Suprapubic skin (tissue), 4 donors: ENCODE results near the gene VAT1. TPM values are rescaled to one million over a fixed set of nuclear protein-coding genes. Genes with fewer than 3 reads are reported as not detected.

Experiments used
- DNase-seq, 2 donors: peaks; one replicate each; pipeline ENCODE4 v3.0.0-alpha.2; 2019; ENCODE audit warnings: low spot score in 2 of 2
- H3K27ac ChIP-seq: fragments of 200-600 bp; sonication (generic); one replicate; pipeline ENCODE4 v1.5.1; 2019
- H3K27me3 ChIP-seq: fragments of 200-600 bp; sonication (generic); one replicate; pipeline ENCODE4 v1.5.1; 2019
- H3K36me3 ChIP-seq: fragments of 200-600 bp; sonication (generic); one replicate; pipeline ENCODE4 v1.5.1; 2019
- H3K4me1 ChIP-seq: fragments of 200-600 bp; sonication (generic); one replicate; pipeline ENCODE4 v1.5.1; 2019
- H3K4me3 ChIP-seq: fragments of 200-600 bp; sonication (generic); one replicate; pipeline ENCODE4 v1.5.1; 2019; ENCODE audit warnings: mild to moderate bottlenecking
- H3K9me3 ChIP-seq: fragments of 200-600 bp; sonication (generic); one replicate; pipeline ENCODE4 v1.5.1; 2019
- CTCF ChIP-seq, 2 donors: fragments of 200-600 bp in 1 of 2; fragments of 450-650 bp in 1 of 2; sonication (generic) in 1 of 2; IDR thresholded peaks; one replicate each; pipeline ENCODE4 v1.5.1; 2016 to 2019; ENCODE audit warnings: antibody characterized with exemption in 2 of 2, mild to moderate bottlenecking in 1 of 2, moderate library complexity in 1 of 2
- EP300 ChIP-seq: sonication (generic); formaldehyde crosslinking; IDR thresholded peaks from one replicate; pipeline ENCODE4 v1.6.1; 2017; ENCODE audit warnings: antibody characterized with exemption
- POLR2A ChIP-seq, 2 donors: fragments of 450-650 bp; IDR thresholded peaks; one replicate each; pipeline ENCODE4 v1.6.1; 2017; ENCODE audit warnings: antibody characterized with exemption in 2 of 2, mild to moderate bottlenecking in 2 of 2, moderate library complexity in 2 of 2
- POLR2AphosphoS5 ChIP-seq, 3 donors: sonication (generic); formaldehyde crosslinking; IDR thresholded peaks; one replicate each; pipeline ENCODE4 v1.6.1; 2017; ENCODE audit warnings: antibody characterized with exemption in 3 of 3
- WGBS: methylation state at CpG from one replicate; pipeline ENCODE4 v1.1.5; 2018; 5-methylcytosine and 5-hydroxymethylcytosine counted together
- total RNA-seq, 4 donors: library from RNA; depleted of rRNA; stranded (reverse); fragments of >200 nt; gene quantifications; one replicate each; pipeline ENCODE4 v1.1.0, GENCODE V29; 2016

The VAT1 gene
- 100 to 1,000 TPM; 125 to 234 (median 188) TPM for total RNA-seq

GRCh38 chr17:43021741-43022512 is at the start of gene VAT1:
Gene VAT1, minus strand, starts transcription at chr17:43022385. Its CDS starts 63 bp downstream, at chr17:43022322.
- TF ChIP-seq POLR2A (IDR thresholded peaks at IDR 0.05): peak in 1 of 2 donors; percentile 45
- no peak for TF ChIP-seq EP300
- H3K36me3 ChIP-seq: peaks cover 11% of the 10 kb centered on the region
- H3K27ac ChIP-seq: peak within 1 kb of the TSS; percentile 91
- 1% methylated on average over 54 of the region's 80 CpGs for WGBS
- H3K9me3 ChIP-seq: no peaks in the 10 kb centered on the region
- no peaks in the 10 kb centered on the region for H3K27me3 ChIP-seq
- peak within 1 kb of the TSS; percentile 95 for H3K4me3 ChIP-seq
- DNase-seq: peak in 1 of 2 donors; percentile 83
- peaks cover 56% of the 10 kb centered on the region for H3K4me1 ChIP-seq

- H3K27me3 ChIP-seq: no peaks in the 10 kb centered on the region
- WGBS: 90% methylated on average over 1 of the region's 1 CpG
- TF ChIP-seq CTCF (IDR thresholded peaks at IDR 0.05): no peak
- no peak for TF ChIP-seq EP300
- no peak for TF ChIP-seq POLR2A (IDR thresholded peaks at IDR 0.05)
- no peak for TF ChIP-seq POLR2AphosphoS5 (IDR thresholded peaks at IDR 0.05)
- H3K27ac ChIP-seq: no peak overlapping the region
- DNase-seq: no peak
- no peaks in the 10 kb centered on the region for H3K36me3 ChIP-seq
- H3K9me3 ChIP-seq: no peaks in the 10 kb centered on the region
- no peaks in the 10 kb centered on the region for H3K4me1 ChIP-seq
- no peak overlapping the region for H3K4me3 ChIP-seq
Observed at GRCh38 chr17:43070872-43071271, 48.7 kb upstream of the VAT1 start.

- Histone ChIP-seq H3K4me3 (no peak overlapping the region), H3K27me3 (no peaks in the 10 kb centered on the region), H3K9me3 (no peaks in the 10 kb centered on the region), H3K4me1 (no peaks in the 10 kb centered on the region), H3K36me3 (no peaks in the 10 kb centered on the region), H3K27ac (no peak overlapping the region)
- TF ChIP-seq CTCF (IDR thresholded peaks at IDR 0.05) (no peak), POLR2A (IDR thresholded peaks at IDR 0.05) (no peak), POLR2AphosphoS5 (IDR thresholded peaks at IDR 0.05) (no peak), EP300 (no peak)
- 42% methylated on average over 1 of the region's 1 CpG for WGBS
- no peak for DNase-seq
Observed at GRCh38 chr17:43070257-43070656, 48.1 kb upstream of the VAT1 start.

GRCh38 chr17:43069368-43069898 is 47.2 kb upstream of the VAT1 start:
- Histone ChIP-seq H3K27me3 (no peaks in the 10 kb centered on the region), H3K4me3 (no peak overlapping the region), H3K9me3 (no peaks in the 10 kb centered on the region), H3K36me3 (no peaks in the 10 kb centered on the region), H3K4me1 (no peaks in the 10 kb centered on the region), H3K27ac (no peak overlapping the region)
- no peak for DNase-seq
- 94% methylated on average over 3 of the region's 3 CpGs for WGBS
- no peak for TF ChIP-seq EP300
- TF ChIP-seq POLR2AphosphoS5 (IDR thresholded peaks at IDR 0.05): no peak
- TF ChIP-seq CTCF (IDR thresholded peaks at IDR 0.05): no peak
- TF ChIP-seq POLR2A (IDR thresholded peaks at IDR 0.05): no peak

GRCh38 chr17:43068570-43069367 is 46.6 kb upstream of the VAT1 start:
- DNase-seq: no peak
- 95% methylated on average over 6 of the region's 6 CpGs for WGBS
- Histone ChIP-seq H3K36me3 (no peaks in the 10 kb centered on the region), H3K27me3 (no peaks in the 10 kb centered on the region), H3K4me1 (no peaks in the 10 kb centered on the region), H3K27ac (no peak overlapping the region), H3K9me3 (no peaks in the 10 kb centered on the region), H3K4me3 (no peak overlapping the region)
- no peak for TF ChIP-seq POLR2AphosphoS5 (IDR thresholded peaks at IDR 0.05)
- TF ChIP-seq POLR2A (IDR thresholded peaks at IDR 0.05): no peak
- no peak for TF ChIP-seq EP300
- no peak for TF ChIP-seq CTCF (IDR thresholded peaks at IDR 0.05)
